ENCODE data around the gene HNRNPU. TPM values are rescaled to one million over a fixed set of nuclear protein-coding genes. Genes with fewer than 3 reads are reported as not detected.

HNRNPU gene
- total RNA-seq, 1 donor from 2014 or later: 358 TPM

- Histone ChIP-seq H3K36me3 (ENCODE audit: control insufficient read depth, insufficient read depth, low read length) (peaks cover 1% of the 10 kb centered on the region), H3K4me3 (ENCODE audit: low read depth, low read length) (peak overlapping the region; percentile 98), H3K27me3 (ENCODE audit: control insufficient read depth, insufficient read depth, low read length) (no peaks in the 10 kb centered on the region)
- DNase-seq (ENCODE audit: low read depth): no peak
- TF ChIP-seq CTCF (IDR thresholded peaks at IDR 0.05; ENCODE audit: insufficient read depth, low read length, poor library complexity, severe bottlenecking): no peak
Observed at GRCh38 chr1:244862354-244862698, 2.0 kb downstream of the HNRNPU start.

- peaks cover 1% of the 10 kb centered on the region for H3K36me3 ChIP-seq (ENCODE audit: control insufficient read depth, insufficient read depth, low read length)
- no peaks in the 10 kb centered on the region for H3K27me3 ChIP-seq (ENCODE audit: control insufficient read depth, insufficient read depth, low read length)
- TF ChIP-seq CTCF (IDR thresholded peaks at IDR 0.05; ENCODE audit: insufficient read depth, low read length, poor library complexity, severe bottlenecking): no peak
- no peak for DNase-seq (ENCODE audit: low read depth)
- H3K4me3 ChIP-seq (ENCODE audit: low read depth, low read length): peak overlapping the region; percentile 98
Observed at GRCh38 chr1:244861683-244862082, 2.7 kb downstream of the HNRNPU start.

- no peak for DNase-seq (ENCODE audit: low read depth)
- Histone ChIP-seq H3K27me3 (ENCODE audit: control insufficient read depth, insufficient read depth, low read length) (no peaks in the 10 kb centered on the region), H3K4me3 (ENCODE audit: low read depth, low read length) (peak overlapping the region; percentile 98), H3K36me3 (ENCODE audit: control insufficient read depth, insufficient read depth, low read length) (peaks cover 1% of the 10 kb centered on the region)
- TF ChIP-seq CTCF (IDR thresholded peaks at IDR 0.05; ENCODE audit: insufficient read depth, low read length, poor library complexity, severe bottlenecking): no peak
Observed at GRCh38 chr1:244860914-244861610, 3.3 kb downstream of the HNRNPU start.

GRCh38 chr1:244860078-244860477 is 4.3 kb downstream of the HNRNPU start:
- Histone ChIP-seq H3K4me3 (ENCODE audit: low read depth, low read length) (no peak overlapping the region), H3K27me3 (ENCODE audit: control insufficient read depth, insufficient read depth, low read length) (no peaks in the 10 kb centered on the region), H3K36me3 (ENCODE audit: control insufficient read depth, insufficient read depth, low read length) (peaks cover 1% of the 10 kb centered on the region)
- no peak for DNase-seq (ENCODE audit: low read depth)
- no peak for TF ChIP-seq CTCF (IDR thresholded peaks at IDR 0.05; ENCODE audit: insufficient read depth, low read length, poor library complexity, severe bottlenecking)

- no peaks in the 10 kb centered on the region for H3K27me3 ChIP-seq (ENCODE audit: control insufficient read depth, insufficient read depth, low read length)
- no peak for DNase-seq (ENCODE audit: low read depth)
- H3K36me3 ChIP-seq (ENCODE audit: control insufficient read depth, insufficient read depth, low read length): peaks cover 1% of the 10 kb centered on the region
- TF ChIP-seq CTCF (IDR thresholded peaks at IDR 0.05; ENCODE audit: insufficient read depth, low read length, poor library complexity, severe bottlenecking): no peak
- no peak overlapping the region for H3K4me3 ChIP-seq (ENCODE audit: low read depth, low read length)
Observed at GRCh38 chr1:244858357-244858756, 6.0 kb downstream of the HNRNPU start.

GRCh38 chr1:244857761-244858160 is 6.6 kb downstream of the HNRNPU start:
- no peaks in the 10 kb centered on the region for H3K27me3 ChIP-seq (ENCODE audit: control insufficient read depth, insufficient read depth, low read length)
- DNase-seq (ENCODE audit: low read depth): no peak
- TF ChIP-seq CTCF (IDR thresholded peaks at IDR 0.05; ENCODE audit: insufficient read depth, low read length, poor library complexity, severe bottlenecking): no peak
- no peak overlapping the region for H3K4me3 ChIP-seq (ENCODE audit: low read depth, low read length)
- peaks cover 1% of the 10 kb centered on the region for H3K36me3 ChIP-seq (ENCODE audit: control insufficient read depth, insufficient read depth, low read length)
